BLaER1 (cell line): ENCODE measurements around the gene HTR4.

ENCODE experiments used
- H3K27ac ChIP-seq: shearing (Covaris generic); formaldehyde crosslinking; 2 replicates; pipeline ENCODE4 v1.8.1; 2022
- H3K27me3 ChIP-seq: shearing (Covaris generic); formaldehyde crosslinking; 2 replicates; pipeline ENCODE4 v1.8.1; 2022
- H3K36me3 ChIP-seq: shearing (Covaris generic); formaldehyde crosslinking; 2 replicates; pipeline ENCODE4 v1.8.1; 2022
- H3K4me1 ChIP-seq: shearing (Covaris generic); formaldehyde crosslinking; 2 replicates; pipeline ENCODE4 v1.8.1; 2022
- H3K4me2 ChIP-seq: shearing (Covaris generic); formaldehyde crosslinking; 2 replicates; pipeline ENCODE4 v1.8.1; 2022
- H3K4me3 ChIP-seq: shearing (Covaris generic); formaldehyde crosslinking; 2 replicates; pipeline ENCODE4 v1.8.1; 2022
- H3K9ac ChIP-seq: shearing (Covaris generic); formaldehyde crosslinking; 2 replicates; pipeline ENCODE4 v1.8.1; 2022
- H3K9me3 ChIP-seq: shearing (Covaris generic); formaldehyde crosslinking; 2 replicates; pipeline ENCODE4 v1.8.1; 2022
- H4K20me1 ChIP-seq: shearing (Covaris generic); formaldehyde crosslinking; 2 replicates; pipeline ENCODE4 v1.8.1; 2022
- Cebpa-rat ChIP-seq: shearing (Covaris generic); IDR thresholded peaks from 2 replicates; pipeline ENCODE4 v1.8.1; 2022

HTR4 gene

DNA sequence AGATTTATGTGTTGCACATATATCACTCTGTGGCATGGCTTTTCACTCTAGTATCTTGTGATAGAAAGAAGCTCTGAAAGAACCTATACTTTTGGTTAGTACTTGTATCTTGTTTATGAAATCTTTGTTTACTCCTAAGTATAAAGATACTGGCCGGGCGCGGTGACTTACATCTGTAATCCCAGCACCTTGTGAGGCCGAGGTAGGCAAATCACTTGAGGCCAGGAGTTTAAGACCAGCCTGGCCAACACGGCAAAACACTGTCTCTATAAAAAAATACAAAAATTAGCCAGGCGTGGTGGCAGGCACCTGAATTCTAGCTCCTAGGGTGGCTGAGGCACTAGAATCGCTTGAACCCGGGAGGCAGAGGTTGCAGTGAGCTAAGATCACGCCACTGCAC lies 141.8 kb downstream of the HTR4 start:
- Histone ChIP-seq H3K9ac (no peak overlapping the region), H4K20me1 (no peaks in the 10 kb centered on the region), H3K9me3 (no peaks in the 10 kb centered on the region; the same call in 1 of the 2 replicates), H3K27ac (no peak overlapping the region), H3K27me3 (no peaks in the 10 kb centered on the region), H3K4me3 (no peak overlapping the region), H3K4me2 (no peak overlapping the region), H3K36me3 (no peaks in the 10 kb centered on the region), H3K4me1 (no peaks in the 10 kb centered on the region)
- TF ChIP-seq Cebpa-rat: no peak

DNA sequence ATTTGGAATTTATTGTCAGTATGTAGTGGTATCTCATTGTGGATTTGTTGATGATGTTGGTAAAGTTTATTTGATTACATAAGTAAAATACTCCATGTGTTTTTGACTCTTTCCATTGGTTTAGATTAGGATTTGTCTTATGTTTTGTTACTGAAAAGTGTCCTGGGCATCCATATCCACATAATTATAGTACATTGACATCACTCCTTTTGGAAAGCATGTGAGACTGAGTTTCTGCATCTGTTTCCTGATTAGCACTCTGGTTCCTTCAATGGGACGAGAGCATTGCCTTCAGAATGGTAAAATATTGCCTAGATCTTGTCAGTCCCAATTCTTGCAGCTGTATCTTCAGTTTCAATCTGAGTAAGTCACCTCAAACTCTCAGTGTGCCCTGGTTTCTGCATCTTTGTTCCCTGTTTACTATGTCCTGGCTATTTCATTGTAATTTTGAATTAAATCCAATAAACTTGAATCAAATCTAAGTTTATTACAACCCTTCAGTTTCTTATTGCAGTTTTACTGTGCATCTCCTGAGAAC lies 142.4 kb downstream of the HTR4 start:
- no peak overlapping the region for H3K4me2 ChIP-seq
- H3K4me1 ChIP-seq: no peaks in the 10 kb centered on the region
- no peaks in the 10 kb centered on the region for H3K36me3 ChIP-seq
- no peak for TF ChIP-seq Cebpa-rat
- no peaks in the 10 kb centered on the region; the same call in 1 of the 2 replicates for H3K9me3 ChIP-seq
- H3K27ac ChIP-seq: no peak overlapping the region
- no peaks in the 10 kb centered on the region for H4K20me1 ChIP-seq
- no peak overlapping the region for H3K4me3 ChIP-seq
- H3K9ac ChIP-seq: no peak overlapping the region
- no peaks in the 10 kb centered on the region for H3K27me3 ChIP-seq

DNA sequence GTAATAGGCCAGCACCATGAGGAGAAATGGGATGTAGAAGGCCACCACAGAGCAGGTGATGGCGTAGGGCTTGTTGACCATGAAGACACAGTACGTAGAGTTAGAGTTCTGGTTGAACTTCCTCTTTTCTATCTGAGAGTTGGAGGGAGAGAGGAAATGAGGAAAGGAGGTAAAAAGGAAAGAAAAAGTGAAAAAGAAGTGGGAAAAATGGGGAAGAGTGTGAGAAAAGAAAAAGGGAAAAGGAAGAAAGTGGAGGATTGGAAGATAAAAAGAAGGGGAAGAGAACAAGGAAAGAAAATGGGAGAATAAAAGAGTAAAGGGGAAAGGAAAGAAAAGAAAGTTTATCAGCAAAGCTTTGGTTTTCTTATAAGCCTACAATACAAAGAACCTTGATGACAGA lies 144.4 kb downstream of the HTR4 start:
- H4K20me1 ChIP-seq: no peaks in the 10 kb centered on the region
- no peak overlapping the region for H3K4me3 ChIP-seq
- no peak overlapping the region for H3K4me2 ChIP-seq
- H3K9ac ChIP-seq: no peak overlapping the region
- no peak overlapping the region for H3K27ac ChIP-seq
- H3K36me3 ChIP-seq: no peaks in the 10 kb centered on the region
- H3K4me1 ChIP-seq: no peaks in the 10 kb centered on the region
- TF ChIP-seq Cebpa-rat: no peak
- H3K9me3 ChIP-seq: no peaks in the 10 kb centered on the region
- no peaks in the 10 kb centered on the region for H3K27me3 ChIP-seq

DNA sequence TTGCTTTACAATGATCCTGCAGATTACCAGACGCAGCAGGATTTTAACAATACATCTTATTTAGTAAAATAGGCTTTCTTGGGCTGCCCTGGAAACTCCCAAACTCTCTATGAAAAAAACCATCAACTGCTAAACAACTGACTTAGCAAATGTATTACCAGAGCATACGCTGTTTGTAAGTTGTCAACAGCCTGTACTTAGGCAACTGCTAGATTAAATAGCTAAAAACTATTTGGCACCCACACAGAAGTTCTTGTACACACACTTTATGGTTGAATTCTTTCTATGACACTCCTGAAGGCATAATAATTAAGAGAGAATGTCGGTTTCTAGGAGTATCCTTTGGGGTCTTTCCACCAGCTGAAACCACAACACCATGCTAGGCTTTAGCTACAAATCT lies 146.7 kb downstream of the HTR4 start:
- no peaks in the 10 kb centered on the region for H3K36me3 ChIP-seq
- H3K4me3 ChIP-seq: no peak overlapping the region
- H3K9ac ChIP-seq: no peak overlapping the region
- no peak overlapping the region for H3K27ac ChIP-seq
- H3K9me3 ChIP-seq: no peaks in the 10 kb centered on the region
- no peak overlapping the region for H3K4me2 ChIP-seq
- H3K27me3 ChIP-seq: no peaks in the 10 kb centered on the region
- no peak for TF ChIP-seq Cebpa-rat
- no peaks in the 10 kb centered on the region for H4K20me1 ChIP-seq
- H3K4me1 ChIP-seq: no peaks in the 10 kb centered on the region

DNA sequence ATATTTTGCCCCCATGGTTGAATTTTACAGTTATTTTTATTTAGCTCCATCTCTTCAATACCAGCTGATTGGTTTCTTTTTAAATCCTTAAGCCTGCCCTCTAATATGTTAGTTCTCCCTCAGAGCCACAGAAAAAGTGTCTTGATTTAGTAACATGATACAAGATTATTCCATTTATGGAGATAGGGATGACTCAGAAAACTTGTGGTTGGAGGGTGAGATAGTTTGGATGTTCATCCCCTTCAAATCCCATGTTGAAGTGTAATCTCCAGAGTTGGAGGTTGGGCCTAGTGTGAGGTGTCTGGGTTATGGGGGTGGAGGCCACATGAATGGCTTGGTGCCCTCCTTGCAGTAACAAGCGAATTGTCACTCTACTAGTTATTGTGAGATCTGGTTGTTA lies 154.9 kb downstream of the HTR4 start:
- no peak overlapping the region for H3K4me2 ChIP-seq
- H3K4me3 ChIP-seq: no peak overlapping the region
- no peaks in the 10 kb centered on the region for H3K9me3 ChIP-seq
- no peaks in the 10 kb centered on the region for H3K27me3 ChIP-seq
- H3K9ac ChIP-seq: no peak overlapping the region
- TF ChIP-seq Cebpa-rat: no peak
- no peaks in the 10 kb centered on the region for H3K36me3 ChIP-seq
- no peaks in the 10 kb centered on the region for H4K20me1 ChIP-seq
- H3K27ac ChIP-seq: no peak overlapping the region
- H3K4me1 ChIP-seq: no peaks in the 10 kb centered on the region

DNA sequence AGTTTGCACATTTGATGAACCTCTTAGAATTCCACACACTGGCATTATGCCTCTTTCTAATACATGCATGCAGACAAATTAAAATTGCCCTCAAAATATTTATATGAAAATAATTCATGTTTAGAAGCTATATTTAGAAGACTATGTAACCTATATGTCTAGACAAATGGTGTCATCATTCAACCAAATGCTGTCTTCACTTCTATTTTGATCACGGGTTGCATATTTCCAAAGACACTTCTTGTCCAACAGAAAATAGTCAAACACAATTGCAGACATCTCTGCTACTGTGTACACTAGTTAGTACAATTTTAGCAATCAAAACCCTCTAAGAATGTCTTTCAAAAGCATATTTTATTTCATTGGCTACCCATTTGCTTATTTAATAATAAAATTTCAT lies 156.6 kb downstream of the HTR4 start:
- Histone ChIP-seq H3K4me2 (no peak overlapping the region), H3K4me3 (no peak overlapping the region), H3K36me3 (no peaks in the 10 kb centered on the region), H3K9ac (no peak overlapping the region), H3K27me3 (no peaks in the 10 kb centered on the region), H4K20me1 (no peaks in the 10 kb centered on the region), H3K9me3 (no peaks in the 10 kb centered on the region), H3K4me1 (no peaks in the 10 kb centered on the region), H3K27ac (no peak overlapping the region)
- no peak for TF ChIP-seq Cebpa-rat

DNA sequence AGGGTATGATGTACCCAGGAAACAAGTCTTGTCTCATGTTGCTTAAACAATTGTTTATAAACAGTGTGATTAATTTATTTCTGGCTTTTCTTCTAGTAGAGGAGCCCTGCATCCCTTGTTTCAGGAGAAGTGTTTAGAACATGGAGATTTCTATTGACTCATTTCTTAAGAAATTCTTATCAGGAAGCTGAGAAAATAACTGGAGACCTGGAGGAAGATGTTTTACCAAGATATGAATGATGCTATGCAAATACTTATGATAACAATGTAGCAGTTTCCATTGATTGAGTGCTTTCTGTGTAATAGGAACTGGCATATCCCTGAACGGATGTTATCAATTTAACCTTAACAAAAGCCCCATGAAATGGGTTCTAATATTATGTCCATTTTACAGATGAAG lies 162.0 kb downstream of the HTR4 start:
- H3K4me1 ChIP-seq: no peaks in the 10 kb centered on the region
- H3K4me2 ChIP-seq: no peak overlapping the region
- no peak overlapping the region for H3K27ac ChIP-seq
- no peaks in the 10 kb centered on the region for H3K9me3 ChIP-seq
- H4K20me1 ChIP-seq: no peaks in the 10 kb centered on the region
- H3K9ac ChIP-seq: no peak overlapping the region
- TF ChIP-seq Cebpa-rat: no peak
- H3K4me3 ChIP-seq: no peak overlapping the region
- no peaks in the 10 kb centered on the region for H3K36me3 ChIP-seq
- H3K27me3 ChIP-seq: no peaks in the 10 kb centered on the region

DNA sequence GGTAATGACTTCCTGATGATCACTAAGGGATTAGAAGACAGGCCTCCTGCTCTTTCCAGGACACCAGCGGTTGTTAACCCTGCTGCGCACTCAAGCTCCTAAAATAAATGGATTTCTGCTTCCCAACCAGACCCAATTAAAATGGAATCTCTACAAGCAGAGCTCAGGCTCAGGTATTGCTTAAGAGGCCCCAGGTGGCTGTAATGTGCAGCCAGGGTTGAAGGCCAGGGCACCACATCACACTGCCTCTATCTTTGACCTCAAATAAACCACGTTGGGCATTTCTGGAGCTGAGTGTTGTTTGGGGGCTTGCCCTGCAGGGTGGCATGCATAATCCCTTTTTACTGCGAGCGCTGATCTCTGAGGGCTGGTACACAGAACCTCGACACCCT lies 162.5 kb downstream of the HTR4 start:
- TF ChIP-seq Cebpa-rat: no peak
- Histone ChIP-seq H3K9ac (no peak overlapping the region), H3K9me3 (no peaks in the 10 kb centered on the region), H4K20me1 (no peaks in the 10 kb centered on the region), H3K4me2 (no peak overlapping the region), H3K27ac (no peak overlapping the region), H3K36me3 (no peaks in the 10 kb centered on the region), H3K27me3 (no peaks in the 10 kb centered on the region), H3K4me3 (no peak overlapping the region), H3K4me1 (no peaks in the 10 kb centered on the region)

DNA sequence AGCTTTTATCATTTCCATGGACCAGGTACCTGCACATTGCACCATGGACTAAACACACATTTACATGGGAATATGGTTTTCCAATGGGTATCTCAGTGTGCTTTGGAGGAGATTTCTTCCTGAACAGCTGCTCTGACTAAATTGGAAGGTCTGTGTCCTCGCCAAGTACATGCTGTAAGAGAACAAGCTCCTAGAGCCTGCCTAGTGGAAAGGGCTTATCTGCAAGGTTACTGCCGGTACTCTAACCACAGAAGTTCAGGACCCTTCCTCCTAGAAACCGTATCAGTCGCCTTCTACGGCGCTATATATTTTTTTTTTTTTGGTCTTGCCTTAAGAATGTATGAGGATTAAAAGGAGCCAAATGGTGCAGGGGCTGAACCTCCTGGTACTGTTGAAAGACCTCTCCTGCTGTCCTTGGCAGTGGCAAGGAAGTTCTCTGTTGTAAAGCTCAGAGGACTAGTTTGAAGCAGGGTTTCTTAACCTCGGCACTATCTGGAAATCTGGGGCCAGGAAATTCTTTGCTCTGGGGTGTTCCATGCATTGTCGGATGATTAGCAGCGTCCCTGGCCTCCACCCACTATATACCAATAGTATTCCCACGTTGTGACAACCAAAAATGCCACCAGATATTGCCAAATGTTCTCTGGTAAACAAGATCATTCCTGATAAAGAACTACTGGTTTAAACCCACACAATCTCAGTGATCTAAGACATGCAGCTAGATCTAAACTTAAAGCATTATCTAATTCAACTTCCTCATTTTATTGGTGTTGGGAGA lies 163.1 kb downstream of the HTR4 start:
- Histone ChIP-seq H4K20me1 (no peaks in the 10 kb centered on the region), H3K4me1 (no peaks in the 10 kb centered on the region), H3K4me2 (no peak overlapping the region), H3K4me3 (no peak overlapping the region), H3K9me3 (no peaks in the 10 kb centered on the region), H3K9ac (no peak overlapping the region), H3K36me3 (no peaks in the 10 kb centered on the region), H3K27me3 (no peaks in the 10 kb centered on the region), H3K27ac (no peak overlapping the region)
- no peak for TF ChIP-seq Cebpa-rat

DNA sequence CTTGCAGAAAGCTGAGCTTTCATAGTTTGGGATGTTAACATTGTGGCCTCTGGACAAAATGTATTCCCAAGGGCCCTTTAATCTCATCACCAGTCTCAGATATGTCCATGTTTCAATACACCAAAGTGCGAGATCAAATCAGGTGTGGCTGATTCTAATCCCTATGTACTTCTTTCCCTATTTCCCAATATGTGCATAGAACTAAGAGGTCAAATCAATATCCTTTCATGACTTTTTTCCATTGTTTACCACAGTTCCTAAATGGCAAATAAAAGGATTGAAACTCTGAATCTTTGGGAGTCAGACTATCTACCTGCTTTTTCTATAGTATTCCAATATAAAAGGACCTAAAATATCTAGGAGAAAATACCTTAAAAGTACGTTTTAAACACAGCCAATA lies 165.6 kb downstream of the HTR4 start:
- Histone ChIP-seq H4K20me1 (no peaks in the 10 kb centered on the region), H3K4me1 (no peaks in the 10 kb centered on the region), H3K9me3 (no peaks in the 10 kb centered on the region), H3K27me3 (no peaks in the 10 kb centered on the region), H3K4me2 (no peak overlapping the region), H3K36me3 (no peaks in the 10 kb centered on the region), H3K4me3 (no peak overlapping the region), H3K9ac (no peak overlapping the region), H3K27ac (no peak overlapping the region)
- no peak for TF ChIP-seq Cebpa-rat

DNA sequence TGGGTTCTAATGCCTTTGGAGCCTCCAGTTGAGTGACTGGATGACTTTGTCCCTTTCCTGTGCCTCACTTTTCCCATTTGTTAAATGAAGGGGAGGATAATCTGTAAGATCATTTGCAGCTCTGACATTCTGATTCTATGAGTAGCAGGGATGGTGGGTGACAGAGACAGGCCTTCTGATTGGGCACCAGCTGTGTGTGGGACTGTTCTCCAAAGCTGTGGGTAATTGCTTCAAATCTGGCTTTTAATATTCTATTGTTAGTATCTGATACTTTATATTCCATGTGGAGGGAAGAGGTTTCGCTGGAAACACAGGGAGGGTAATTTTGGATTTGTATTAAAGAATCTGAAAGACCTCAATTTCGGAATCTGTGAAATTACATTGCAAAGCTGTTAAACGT lies 167.9 kb downstream of the HTR4 start:
- H3K9ac ChIP-seq: no peak overlapping the region
- H3K4me2 ChIP-seq: no peak overlapping the region
- no peaks in the 10 kb centered on the region for H4K20me1 ChIP-seq
- H3K9me3 ChIP-seq: no peaks in the 10 kb centered on the region
- no peaks in the 10 kb centered on the region for H3K36me3 ChIP-seq
- H3K27me3 ChIP-seq: no peaks in the 10 kb centered on the region
- TF ChIP-seq Cebpa-rat: no peak
- H3K4me3 ChIP-seq: no peak overlapping the region
- H3K27ac ChIP-seq: no peak overlapping the region
- H3K4me1 ChIP-seq: no peaks in the 10 kb centered on the region
